SK-N-SH (cell line): ENCODE data around the gene TMEM35B. TPM values are rescaled to one million over a fixed set of nuclear protein-coding genes. Genes with fewer than 3 reads are reported as not detected.

Experiments used
- CTCF ChIA-PET: fragments of 300-600, 350-600 bp; formaldehyde crosslinking; extraction: SDS; loops from one replicate; lab custom pipeline; 2021; lab: Yijun Ruan, JAX
- POLR2A ChIA-PET: fragments of 350-600 bp; sonication (Branson Sonifier 250); formaldehyde crosslinking; extraction: SDS; loops from one replicate; lab custom pipeline; 2020; ENCODE audit warnings: antibody characterized with exemption, inconsistent platforms; lab: Yijun Ruan, JAX
- DNase-seq: peaks from one replicate; pipeline ENCODE4 v3.0.0; 2012
- H2AFZ ChIP-seq: fragments of 200-600 bp; sonication (generic); 2 replicates; pipeline ENCODE4 v1.8.1; 2016; ENCODE audit warnings: antibody characterized with exemption, mild to moderate bottlenecking, low read depth
- H3F3A ChIP-seq: fragments of 200-600 bp; sonication (generic); replicated peaks from 2 replicates; pipeline ENCODE3; 2016; ENCODE audit warnings: antibody characterized with exemption, mild to moderate bottlenecking; ENCODE audit not compliant: insufficient read depth
- H3K27ac ChIP-seq, 2 experiments: fragments of 200-500 bp in 1 of 2; fragments of 200-600 bp in 1 of 2; sonication (Bioruptor generic) in 1 of 2; sonication (generic), shearing (Covaris generic) in 1 of 2; 2 replicates each; pipeline versions ENCODE4 v1.5.1 to v1.6.1; 2014 to 2016; ENCODE audit warnings: low read depth in 2 of 2, inconsistent platforms in 1 of 2, low read length in 1 of 2, mild to moderate bottlenecking in 1 of 2, mixed read lengths in 1 of 2
- H3K27me3 ChIP-seq: fragments of 200-600 bp; sonication (generic), shearing (Covaris generic); 2 replicates; pipeline ENCODE4 v1.6.1; 2016; ENCODE audit warnings: mixed run types; ENCODE audit not compliant: insufficient read depth
- H3K36me3 ChIP-seq, 2 experiments: fragments of 200-500 bp in 1 of 2; fragments of 200-600 bp in 1 of 2; sonication (Bioruptor generic) in 1 of 2; sonication (generic) in 1 of 2; replicated peaks in 1 of 2; 2 replicates each; pipeline versions ENCODE3 to v1.5.1; 2014 to 2016; ENCODE audit warnings: low read length in 1 of 2, mild to moderate bottlenecking in 1 of 2; ENCODE audit not compliant: insufficient read depth in 2 of 2, control insufficient read depth in 1 of 2
- H3K4me1 ChIP-seq, 2 experiments: fragments of 200-500 bp in 1 of 2; fragments of 200-600 bp in 1 of 2; sonication (Bioruptor generic) in 1 of 2; sonication (generic), shearing (Covaris generic) in 1 of 2; 2 replicates each; pipeline versions ENCODE4 v1.5.1 to v1.6.1; 2014 to 2016; ENCODE audit warnings: low read depth in 1 of 2, low read length in 1 of 2, mixed run types in 1 of 2; ENCODE audit not compliant: insufficient read depth in 2 of 2, control insufficient read depth in 1 of 2
- H3K4me2 ChIP-seq: fragments of 200-600 bp; sonication (generic), shearing (Covaris generic); 2 replicates; pipeline ENCODE4 v1.6.1; 2017; ENCODE audit warnings: mixed run types
- H3K4me3 ChIP-seq, 2 experiments: fragments of 200-500 bp in 1 of 2; fragments of 200-600 bp in 1 of 2; sonication (Bioruptor generic) in 1 of 2; sonication (generic), shearing (Covaris generic) in 1 of 2; 2 replicates each; pipeline versions ENCODE4 v1.5.1 to v1.8.1; 2014 to 2016; ENCODE audit warnings: low read depth in 2 of 2, inconsistent platforms in 1 of 2, low read length in 1 of 2, mild to moderate bottlenecking in 1 of 2, mixed read lengths in 1 of 2, moderate library complexity in 1 of 2
- H3K79me2 ChIP-seq: fragments of 200-600 bp; sonication (generic); 2 replicates; pipeline ENCODE4 v1.8.1; 2017; ENCODE audit warnings: mild to moderate bottlenecking; ENCODE audit not compliant: insufficient read depth
- H3K9ac ChIP-seq: fragments of 200-600 bp; sonication (generic); 2 replicates; pipeline ENCODE4 v1.6.1; 2017; ENCODE audit warnings: mixed run types
- H3K9me2 ChIP-seq: fragments of 200-600 bp; sonication (generic); 2 replicates; pipeline ENCODE4 v1.6.1; 2017; ENCODE audit warnings: mixed run types
- H3K9me3 ChIP-seq: fragments of 200-600 bp; sonication (generic); 2 replicates; pipeline ENCODE4 v1.6.1; 2017; ENCODE audit warnings: mixed run types, mild to moderate bottlenecking, moderate library complexity
- H4K20me1 ChIP-seq: fragments of 200-600 bp; sonication (generic); 2 replicates; pipeline ENCODE4 v1.6.1; 2017; ENCODE audit warnings: mild to moderate bottlenecking, mixed run types; ENCODE audit not compliant: insufficient read depth
- FOSL2 ChIP-seq: IDR thresholded peaks from 2 replicates; pipeline ENCODE4 v1.4.0; 2012; ENCODE audit warnings: low read depth, mild to moderate bottlenecking, moderate library complexity, borderline replicate concordance
- GATA2 ChIP-seq: sonication (generic); formaldehyde crosslinking; IDR thresholded peaks from 2 replicates; pipeline ENCODE4 v1.5.0; 2020; ENCODE audit warnings: mild to moderate bottlenecking, missing genetic modification reagents
- NFIC ChIP-seq: IDR thresholded peaks from 2 replicates; pipeline ENCODE4 v1.4.0; 2012; ENCODE audit warnings: borderline replicate concordance
- RFX5 ChIP-seq: IDR thresholded peaks from 2 replicates; pipeline ENCODE4 v1.6.1; 2012; ENCODE audit warnings: mild to moderate bottlenecking, improper control_type of control experiment, low read length
- RXRA ChIP-seq: IDR thresholded peaks from 2 replicates; pipeline ENCODE4 v1.4.0; 2012; ENCODE audit warnings: low read depth, mild to moderate bottlenecking, borderline replicate concordance
- SIN3A ChIP-seq: IDR thresholded peaks from 2 replicates; pipeline ENCODE4 v1.6.1; 2012; ENCODE audit warnings: low read depth, mild to moderate bottlenecking, low read length, moderate library complexity, borderline replicate concordance
- SMC3 ChIP-seq: IDR thresholded peaks from 2 replicates; pipeline ENCODE4 v1.6.1; 2012; ENCODE audit warnings: low read depth, low read length, improper control_type of control experiment
- TCF12 ChIP-seq: IDR thresholded peaks from 2 replicates; pipeline ENCODE4 v1.4.0; 2012
- WGBS: methylation state at CpG from one replicate; pipeline ENCODE4 v1.1.6; 2017; ENCODE audit warnings: low lambda C conversion rate; 5-methylcytosine and 5-hydroxymethylcytosine counted together
- polyA plus RNA-seq, 3 experiments: library from polyadenylated mRNA; depleted of rRNA; stranded (reverse); fragments of >200 nt; gene quantifications; 2 replicates each; pipeline ENCODE4 v1.2.3, GENCODE V29; 2012
- TF ChIP-seq, protein P1 (sequence below): IDR thresholded peaks from 2 replicates; pipeline ENCODE4 v1.6.1; 2012; ENCODE audit warnings: mild to moderate bottlenecking, low read depth, low read length, moderate library complexity
- TF ChIP-seq, protein P2 (sequence below): IDR thresholded peaks from 2 replicates; pipeline ENCODE4 v1.4.0; 2012; ENCODE audit warnings: low read depth, borderline replicate concordance

The TMEM35B gene
- polyA plus RNA-seq, 1 of the 3 experiments (the other 2 are of a cell fraction) = 47.4 TPM

- peak overlapping the region; percentile 83 to 93 for H3K4me3 ChIP-seq
- peaks cover 56% of the 10 kb centered on the region for H3K79me2 ChIP-seq
- H2AFZ ChIP-seq = peak overlapping the region; percentile 94
- WGBS = 7% methylated on average over 3 of the region's 4 CpGs
- H3K4me1 ChIP-seq = peaks cover 13% of the 10 kb centered on the region in 2 experiments; a peak in 2 of 4 replicates
- peak overlapping the region; percentile 81 to 82 for H3K27ac ChIP-seq
- H3K36me3 ChIP-seq = peaks cover 16 to 28% of the 10 kb centered on the region in 2 experiments
- 0 out of 2 replicates have a peak, but pooled peaks cover 3% of the 10 kb centered on the region for H4K20me1 ChIP-seq
- DNase-seq = peak; percentile 57
- no peaks in the 10 kb centered on the region for H3K27me3 ChIP-seq
- peak overlapping the region; percentile 91 for H3K4me2 ChIP-seq
- POLR2A ChIA-PET = interaction anchor here (0.6 to 1.3 kb wide), 3 partner anchors 26 to 125 kb away, joined by 3 to 4 read pairs (median 4); partner anchors contain the start of genes DLGAP3 and SMIM12
- no peaks in the 10 kb centered on the region for H3K9me3 ChIP-seq
- TF ChIP-seq TCF12 = no peak
- TF ChIP-seq, protein P1, sequence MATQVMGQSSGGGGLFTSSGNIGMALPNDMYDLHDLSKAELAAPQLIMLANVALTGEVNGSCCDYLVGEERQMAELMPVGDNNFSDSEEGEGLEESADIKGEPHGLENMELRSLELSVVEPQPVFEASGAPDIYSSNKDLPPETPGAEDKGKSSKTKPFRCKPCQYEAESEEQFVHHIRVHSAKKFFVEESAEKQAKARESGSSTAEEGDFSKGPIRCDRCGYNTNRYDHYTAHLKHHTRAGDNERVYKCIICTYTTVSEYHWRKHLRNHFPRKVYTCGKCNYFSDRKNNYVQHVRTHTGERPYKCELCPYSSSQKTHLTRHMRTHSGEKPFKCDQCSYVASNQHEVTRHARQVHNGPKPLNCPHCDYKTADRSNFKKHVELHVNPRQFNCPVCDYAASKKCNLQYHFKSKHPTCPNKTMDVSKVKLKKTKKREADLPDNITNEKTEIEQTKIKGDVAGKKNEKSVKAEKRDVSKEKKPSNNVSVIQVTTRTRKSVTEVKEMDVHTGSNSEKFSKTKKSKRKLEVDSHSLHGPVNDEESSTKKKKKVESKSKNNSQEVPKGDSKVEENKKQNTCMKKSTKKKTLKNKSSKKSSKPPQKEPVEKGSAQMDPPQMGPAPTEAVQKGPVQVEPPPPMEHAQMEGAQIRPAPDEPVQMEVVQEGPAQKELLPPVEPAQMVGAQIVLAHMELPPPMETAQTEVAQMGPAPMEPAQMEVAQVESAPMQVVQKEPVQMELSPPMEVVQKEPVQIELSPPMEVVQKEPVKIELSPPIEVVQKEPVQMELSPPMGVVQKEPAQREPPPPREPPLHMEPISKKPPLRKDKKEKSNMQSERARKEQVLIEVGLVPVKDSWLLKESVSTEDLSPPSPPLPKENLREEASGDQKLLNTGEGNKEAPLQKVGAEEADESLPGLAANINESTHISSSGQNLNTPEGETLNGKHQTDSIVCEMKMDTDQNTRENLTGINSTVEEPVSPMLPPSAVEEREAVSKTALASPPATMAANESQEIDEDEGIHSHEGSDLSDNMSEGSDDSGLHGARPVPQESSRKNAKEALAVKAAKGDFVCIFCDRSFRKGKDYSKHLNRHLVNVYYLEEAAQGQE = no peak
- TF ChIP-seq RXRA = no peak
- H3K9me2 ChIP-seq = no peaks in the 10 kb centered on the region
- H3K9ac ChIP-seq = peak overlapping the region; percentile 91
- peaks cover 10% of the 10 kb centered on the region for H3F3A ChIP-seq
- CTCF ChIA-PET = interaction anchor here (0.6 to 2.7 kb wide), 8 partner anchors 9 to 131 kb away, joined by 3 to 16 read pairs (median 4); partner anchors contain the start of gene SMIM12
Measured at GRCh38 chr1:34984435-34984792, 733 bp downstream of the TMEM35B start.

DNA sequence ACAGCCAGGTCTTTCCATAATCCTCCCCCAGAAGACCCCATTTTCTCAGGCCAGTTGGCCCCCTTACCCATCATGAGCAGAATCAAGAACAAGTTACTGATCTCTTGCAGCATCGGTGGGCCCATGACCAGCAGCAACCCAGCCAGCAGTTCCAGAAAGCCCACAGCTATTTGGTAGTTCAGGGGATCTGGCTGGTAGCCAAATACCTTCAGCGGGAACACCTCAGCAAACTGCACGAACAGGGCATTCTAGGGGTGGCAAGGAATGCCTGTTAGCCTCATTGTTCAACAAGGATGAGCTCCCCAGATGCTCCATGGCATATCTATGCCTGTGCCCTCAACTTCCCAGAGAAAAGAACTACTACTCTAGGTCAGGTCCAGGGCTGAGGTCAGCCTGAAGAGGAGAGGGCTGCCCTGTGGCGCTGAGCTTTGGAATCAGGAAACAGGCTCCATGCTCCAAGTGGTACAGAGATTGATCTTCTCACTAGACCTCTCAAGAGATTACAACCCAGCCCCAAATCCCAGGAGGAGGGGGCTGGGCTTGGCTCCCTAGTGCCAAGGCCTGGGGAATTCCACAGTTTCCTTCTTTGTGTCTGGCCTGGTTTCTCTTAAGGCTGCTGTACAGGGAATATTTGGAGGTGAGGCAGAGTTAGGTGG lies 1.3 kb downstream of the TMEM35B start:
- WGBS = 100% methylated on average over 1 of the region's 4 CpGs
- Histone ChIP-seq H3K4me3 (peak overlapping the region; percentile 83 to 93), H3K4me2 (peak overlapping the region; percentile 91), H3K36me3 (peaks cover 16 to 22% of the 10 kb centered on the region in 2 experiments), H3K27me3 (no peaks in the 10 kb centered on the region), H3K9me2 (no peaks in the 10 kb centered on the region), H3K27ac (peak overlapping the region; percentile 81 to 82; a peak in 3 of 4 replicates), H3K79me2 (peaks cover 56% of the 10 kb centered on the region), H3F3A (peaks cover 6% of the 10 kb centered on the region), H4K20me1 (0 out of 2 replicates have a peak, but pooled peaks cover 3% of the 10 kb centered on the region), H3K4me1 (peaks cover 13% of the 10 kb centered on the region in 2 experiments; a peak in 2 of 4 replicates), H3K9me3 (no peaks in the 10 kb centered on the region), H3K9ac (peak overlapping the region; percentile 91), H2AFZ (no peak overlapping the region)
- no peak for DNase-seq
- ChIA-PET POLR2A (interaction anchor here (0.6 kb wide), 1 partner anchor 26 kb away, joined by 3 read pairs; no protein-coding TSS in a partner anchor), CTCF (interaction anchor here (1.1 to 2.7 kb wide), 4 partner anchors 13 to 131 kb away, joined by 3 to 16 read pairs (median 9); partner anchors contain the start of gene SMIM12)
- TF ChIP-seq RFX5 (no peak), GATA2 (CRISPR knock-in tag) (no peak), NFIC (no peak), FOSL2 (no peak), SMC3 (no peak), SIN3A (no peak)
- TF ChIP-seq, protein P1 = no peak
- TF ChIP-seq, protein P2, sequence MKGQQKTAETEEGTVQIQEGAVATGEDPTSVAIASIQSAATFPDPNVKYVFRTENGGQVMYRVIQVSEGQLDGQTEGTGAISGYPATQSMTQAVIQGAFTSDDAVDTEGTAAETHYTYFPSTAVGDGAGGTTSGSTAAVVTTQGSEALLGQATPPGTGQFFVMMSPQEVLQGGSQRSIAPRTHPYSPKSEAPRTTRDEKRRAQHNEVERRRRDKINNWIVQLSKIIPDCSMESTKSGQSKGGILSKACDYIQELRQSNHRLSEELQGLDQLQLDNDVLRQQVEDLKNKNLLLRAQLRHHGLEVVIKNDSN = no peak
